HepG2 (cell line): ENCODE results near the gene LOXL4. TPM values are rescaled to one million over a fixed set of nuclear protein-coding genes. Genes with fewer than 3 reads are reported as not detected.

Source experiments
- ATAC-seq: fragments of 200-7000 bp; cut with Tn5 transposase; 3 replicates; pipeline ENCODE4 v1.9.1; 2020; ENCODE audit warnings: mild to moderate bottlenecking, moderate library complexity
- BruUV-seq: library from RNA; stranded (reverse); fragments of 400-500 nt; replicated peaks from 2 replicates; lab custom pipeline; 2021; lab: Mats Ljungman, UMichigan
- CTCF ChIA-PET: fragments of 300-600 bp; formaldehyde crosslinking; extraction: SDS; loops from one replicate; lab custom pipeline; 2021; ENCODE audit warnings: low total read pairs, inconsistent platforms, low intra/inter-chr PET ratio; lab: Yijun Ruan, JAX
- POLR2A ChIA-PET: fragments of 350-600 bp; sonication (Branson Sonifier 250); formaldehyde crosslinking; loops from one replicate; lab custom pipeline; 2020; ENCODE audit warnings: antibody characterized with exemption, inconsistent platforms; lab: Yijun Ruan, JAX
- DNase-seq: peaks from one replicate; pipeline ENCODE4 v3.0.0-alpha.2; 2015; ENCODE audit warnings: low spot score
- FAIRE-seq: peaks from 3 replicates; lab custom pipeline; 2011; peaks lifted over from hg19 to GRCh38; lab: Jason Lieb, UNC
- H2AFZ ChIP-seq: one replicate; pipeline ENCODE4 v1.6.1; 2011; ENCODE audit warnings: low read length, inconsistent platforms
- H3K27ac ChIP-seq: fragments of 300-600 bp; 3 replicates; pipeline ENCODE4 v1.8.0; 2011; ENCODE audit warnings: mixed run types, mild to moderate bottlenecking, mixed read lengths, low read length, inconsistent platforms; ENCODE audit not compliant: insufficient read depth; ENCODE audit errors: extremely low read length
- H3K27me3 ChIP-seq, 2 experiments: fragments of 200-600 bp in 1 of 2; 2 replicates in 1 of 2; 3 replicates in 1 of 2; pipeline versions ENCODE4 v1.6.0 to v1.8.0; 2011; ENCODE audit warnings: low read length in 2 of 2, mild to moderate bottlenecking in 2 of 2, moderate library complexity in 2 of 2, inconsistent platforms in 1 of 2; ENCODE audit not compliant: insufficient read depth in 2 of 2, control insufficient read depth in 1 of 2
- H3K36me3 ChIP-seq, 2 experiments: fragments of 200-600 bp in 1 of 2; replicated peaks in 1 of 2; 2 replicates in 1 of 2; 3 replicates in 1 of 2; pipeline versions ENCODE4 v1.5.1 to v1.8.0; 2011; ENCODE audit warnings: low read length in 2 of 2, inconsistent platforms in 1 of 2; ENCODE audit not compliant: insufficient read depth in 2 of 2, control insufficient read depth in 1 of 2
- H3K4me1 ChIP-seq: 2 replicates; pipeline ENCODE4 v1.5.1; 2012; ENCODE audit warnings: low read length, inconsistent platforms; ENCODE audit not compliant: insufficient read depth
- H3K4me2 ChIP-seq: 2 replicates; pipeline ENCODE4 v1.6.0; 2011; ENCODE audit warnings: low read depth, low read length, inconsistent platforms
- H3K4me3 ChIP-seq, 3 experiments: fragments of 200-600 bp in 1 of 3; sonication (generic), shearing (Covaris generic) in 1 of 3; replicated peaks in 1 of 3; 2 replicates each; pipeline ENCODE4 v1.5.1; 2011 to 2016; ENCODE audit warnings: low read length in 3 of 3, inconsistent platforms in 2 of 3, low read depth in 2 of 3, mild to moderate bottlenecking in 2 of 3, control low read depth in 1 of 3, mixed read lengths in 1 of 3; ENCODE audit not compliant: insufficient read depth in 1 of 3
- H3K79me2 ChIP-seq: one replicate; pipeline ENCODE4 v1.6.1; 2011; ENCODE audit warnings: low read length, inconsistent platforms; ENCODE audit not compliant: insufficient read depth
- H3K9ac ChIP-seq: 2 replicates; pipeline ENCODE4 v1.6.0; 2011; ENCODE audit warnings: mild to moderate bottlenecking, low read depth, low read length, inconsistent platforms; ENCODE audit not compliant: insufficient read depth
- H3K9me3 ChIP-seq: 2 replicates; pipeline ENCODE4 v1.5.1; 2012; ENCODE audit warnings: mild to moderate bottlenecking, low read length
- H4K20me1 ChIP-seq: 2 replicates; pipeline ENCODE4 v1.6.0; 2011; ENCODE audit warnings: inconsistent platforms, mild to moderate bottlenecking, low read length, moderate library complexity; ENCODE audit not compliant: insufficient read depth
- ATF7-NPFF ChIP-seq: sonication (generic); formaldehyde crosslinking; IDR thresholded peaks from 2 replicates; pipeline ENCODE4 v1.8.1; 2023; ENCODE audit warnings: mild to moderate bottlenecking, low read depth, missing genetic modification reagents, moderate library complexity
- BHLHE40 ChIP-seq: IDR thresholded peaks from 2 replicates; pipeline ENCODE4 v1.6.1; 2011; ENCODE audit warnings: low read length, improper control_type of control experiment
- CBX1 ChIP-seq: IDR thresholded peaks from one replicate; pipeline ENCODE4 v1.6.1; 2016; ENCODE audit warnings: antibody characterized with exemption, low read depth
- CCDC6 ChIP-seq: sonication (generic); formaldehyde crosslinking; IDR thresholded peaks from 2 replicates; pipeline ENCODE4 v1.8.1; 2022; ENCODE audit warnings: mild to moderate bottlenecking, missing genetic modification reagents, moderate library complexity
- ESRRA ChIP-seq: sonication (generic); formaldehyde crosslinking; IDR thresholded peaks from 2 replicates; pipeline ENCODE4 v1.5.1; 2020; ENCODE audit warnings: mild to moderate bottlenecking, low read depth, missing genetic modification reagents
- RAD21 ChIP-seq: fragments of 450-650 bp; formaldehyde crosslinking; IDR thresholded peaks from 2 replicates; pipeline ENCODE4 v1.5.0; 2020; ENCODE audit warnings: mild to moderate bottlenecking
- REXO4 ChIP-seq: sonication (generic); formaldehyde crosslinking; IDR thresholded peaks from 2 replicates; pipeline ENCODE4 v1.8.0; 2022; ENCODE audit warnings: missing genetic modification reagents, mild to moderate bottlenecking, borderline replicate concordance
- SALL2 ChIP-seq: sonication (generic); formaldehyde crosslinking; IDR thresholded peaks from 2 replicates; pipeline ENCODE4 v1.8.1; 2023; ENCODE audit warnings: mild to moderate bottlenecking, missing genetic modification reagents, inconsistent platforms
- ZFP90 ChIP-seq: sonication (generic); formaldehyde crosslinking; IDR thresholded peaks from 2 replicates; pipeline ENCODE4 v1.8.0; 2022; ENCODE audit warnings: missing genetic modification reagents, mild to moderate bottlenecking, inconsistent platforms, borderline replicate concordance
- ZKSCAN5 ChIP-seq: sonication (generic); formaldehyde crosslinking; IDR thresholded peaks from 2 replicates; pipeline ENCODE4 v1.5.1; 2020; ENCODE audit warnings: mild to moderate bottlenecking, missing genetic modification reagents
- ZMYM2 ChIP-seq: sonication (generic); formaldehyde crosslinking; IDR thresholded peaks from 2 replicates; pipeline ENCODE4 v1.8.0; 2022; ENCODE audit warnings: mild to moderate bottlenecking, missing genetic modification reagents
- ZNF10 ChIP-seq: sonication (generic); formaldehyde crosslinking; IDR thresholded peaks from 2 replicates; pipeline ENCODE4 v1.4.0; 2020; ENCODE audit warnings: mild to moderate bottlenecking, low read depth, missing genetic modification reagents, borderline replicate concordance
- ZNF431 ChIP-seq: sonication (generic); formaldehyde crosslinking; IDR thresholded peaks from 2 replicates; pipeline ENCODE4 v1.9.0; 2022; ENCODE audit warnings: missing genetic modification reagents, low read depth, mild to moderate bottlenecking, borderline replicate concordance
- ZNF496 ChIP-seq: sonication (generic); formaldehyde crosslinking; IDR thresholded peaks from 2 replicates; pipeline ENCODE4 v1.8.1; 2023; ENCODE audit warnings: mild to moderate bottlenecking, moderate library complexity, missing genetic modification reagents; ENCODE audit not compliant: insufficient replicate concordance
- ZNF777 ChIP-seq: sonication (generic); formaldehyde crosslinking; IDR thresholded peaks from 2 replicates; pipeline ENCODE4 v1.4.0; 2020; ENCODE audit warnings: missing genetic modification reagents
- WGBS: methylation state at CpG from one replicate; pipeline ENCODE4 v1.1.6; 2017; ENCODE audit warnings: low lambda C conversion rate; 5-methylcytosine and 5-hydroxymethylcytosine counted together
- in situ Hi-C: cut with HindIII; loops from 2 replicates; pipeline ENCODE4 v1.10.0; 2017; ENCODE audit warnings: low pct_unique_long_range_greater_than_20kb; ENCODE audit not compliant: extremely low pct_ligation_motif_present
- intact Hi-C: fragments of 100-400 bp; cut with micrococcal nuclease; formaldehyde crosslinking; loops from one replicate; pipeline ENCODE4 v1.10.0; 2022; ENCODE audit not compliant: unreplicated experiment
- polyA plus RNA-seq, 8 experiments: library from polyadenylated mRNA; depleted of rRNA in 3 of 8; stranded (reverse) in 7 of 8; unstranded in 1 of 8; fragments of >200 nt; fragmentation: Illumina TruSeq in 4 of 8; extraction: Trizol in 4 of 8; gene quantifications; 2 replicates each; pipeline versions ENCODE4 v1.2.1 to v1.2.3, GENCODE V29; 2011 to 2016; ENCODE audit warnings: low read depth in 4 of 8, missing spikeins in 1 of 8, mixed read lengths in 1 of 8; ENCODE audit not compliant: insufficient read depth in 1 of 8
- total RNA-seq, 5 experiments: library from RNA; depleted of rRNA; stranded (reverse); fragments of >200 nt; fragmentation: Illumina TruSeq; extraction: Trizol; gene quantifications; 2 replicates each; pipeline ENCODE4 v1.2.3, GENCODE V29; 2016; ENCODE audit warnings: low read depth in 1 of 5
- TF ChIP-seq, protein P1 (sequence below): sonication (generic); formaldehyde crosslinking; IDR thresholded peaks from 2 replicates; pipeline ENCODE4 v1.5.0; 2020; ENCODE audit warnings: mild to moderate bottlenecking, missing genetic modification reagents, borderline replicate concordance
- TF ChIP-seq, protein P2 (sequence below): sonication (generic); formaldehyde crosslinking; IDR thresholded peaks from 2 replicates; pipeline ENCODE4 v1.4.0; 2020; ENCODE audit warnings: mild to moderate bottlenecking, missing genetic modification reagents

Gene LOXL4
- total and polyA plus RNA-seq, 2 of the 13 experiments (the other 11 are each of a cell fraction or from before 2014, with no cell fraction given) = 8.8 to 21.1 TPM

DNA sequence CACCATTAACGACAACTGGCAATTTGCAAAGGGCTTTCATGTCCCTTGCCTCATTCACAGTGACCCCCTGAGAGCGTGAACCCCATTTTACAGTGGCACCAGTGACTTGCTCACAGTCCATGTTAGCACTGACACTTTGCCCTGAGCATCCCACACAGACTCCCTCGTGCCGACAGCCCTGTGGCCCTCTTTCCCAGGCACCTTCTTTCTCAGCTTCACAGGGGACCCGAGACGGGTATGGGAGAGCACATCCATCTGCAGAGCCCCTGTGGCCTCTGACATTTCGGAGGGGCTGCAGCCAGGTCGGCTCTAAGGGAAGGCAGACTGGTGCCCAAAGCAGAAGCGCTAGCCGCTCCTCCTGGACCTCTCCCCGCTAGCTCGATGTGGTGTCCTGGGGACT is 10.8 kb downstream of the LOXL4 start (continued):
- TF ChIP-seq, protein P1, sequence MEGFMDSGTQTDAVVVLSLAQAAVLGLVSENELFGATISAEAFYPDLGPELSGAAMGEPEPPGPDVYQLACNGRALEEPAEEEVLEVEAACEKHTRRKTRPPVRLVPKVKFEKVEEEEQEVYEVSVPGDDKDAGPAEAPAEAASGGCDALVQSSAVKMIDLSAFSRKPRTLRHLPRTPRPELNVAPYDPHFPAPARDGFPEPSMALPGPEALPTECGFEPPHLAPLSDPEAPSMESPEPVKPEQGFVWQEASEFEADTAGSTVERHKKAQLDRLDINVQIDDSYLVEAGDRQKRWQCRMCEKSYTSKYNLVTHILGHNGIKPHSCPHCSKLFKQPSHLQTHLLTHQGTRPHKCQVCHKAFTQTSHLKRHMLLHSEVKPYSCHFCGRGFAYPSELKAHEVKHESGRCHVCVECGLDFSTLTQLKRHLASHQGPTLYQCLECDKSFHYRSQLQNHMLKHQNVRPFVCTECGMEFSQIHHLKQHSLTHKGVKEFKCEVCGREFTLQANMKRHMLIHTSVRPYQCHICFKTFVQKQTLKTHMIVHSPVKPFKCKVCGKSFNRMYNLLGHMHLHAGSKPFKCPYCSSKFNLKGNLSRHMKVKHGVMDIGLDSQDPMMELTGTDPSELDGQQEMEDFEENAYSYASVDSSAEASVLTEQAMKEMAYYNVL (CRISPR knock-in tag) = no peak

DNA sequence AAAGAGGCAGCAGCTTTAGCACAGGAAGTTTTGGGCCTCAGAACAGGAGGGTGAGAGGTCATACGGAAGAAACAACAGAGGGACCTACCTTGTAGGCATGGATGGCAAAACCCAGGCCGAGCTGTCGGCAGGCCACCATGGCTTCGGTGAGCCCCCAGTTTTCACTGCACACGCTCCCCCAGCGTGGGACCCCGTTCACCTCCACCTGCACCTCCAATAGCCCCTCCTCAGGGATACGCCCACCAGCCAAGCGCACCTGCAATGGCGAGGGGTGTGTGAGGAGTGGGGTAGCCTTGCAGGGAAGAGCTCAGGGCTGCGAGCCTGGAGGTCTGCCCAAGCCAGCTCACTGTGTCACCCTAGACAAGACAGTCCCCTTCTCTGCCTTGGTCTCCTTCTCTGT is 11.3 kb downstream of the LOXL4 start:
- no peak overlapping the region for H3K9ac ChIP-seq
- no peak overlapping the region for H2AFZ ChIP-seq
- H3K9me3 ChIP-seq = no peaks in the 10 kb centered on the region
- no peak overlapping the region for H3K4me3 ChIP-seq
- CTCF ChIA-PET = no interaction called here
- TF ChIP-seq ZNF10 (CRISPR knock-in tag) (no peak), ZNF496 (no peak), ZFP90 (CRISPR knock-in tag) (no peak), RAD21 (CRISPR knock-in tag) (no peak), ATF7-NPFF (CRISPR knock-in tag) (no peak), CCDC6 (no peak), BHLHE40 (no peak), ESRRA (CRISPR knock-in tag) (no peak), CBX1 (no peak), REXO4 (CRISPR knock-in tag) (no peak), ZNF431 (CRISPR knock-in tag) (no peak), ZMYM2 (CRISPR knock-in tag) (no peak), ZNF777 (CRISPR knock-in tag) (no peak), SALL2 (no peak), ZKSCAN5 (CRISPR knock-in tag) (no peak)
- TF ChIP-seq, protein P2, sequence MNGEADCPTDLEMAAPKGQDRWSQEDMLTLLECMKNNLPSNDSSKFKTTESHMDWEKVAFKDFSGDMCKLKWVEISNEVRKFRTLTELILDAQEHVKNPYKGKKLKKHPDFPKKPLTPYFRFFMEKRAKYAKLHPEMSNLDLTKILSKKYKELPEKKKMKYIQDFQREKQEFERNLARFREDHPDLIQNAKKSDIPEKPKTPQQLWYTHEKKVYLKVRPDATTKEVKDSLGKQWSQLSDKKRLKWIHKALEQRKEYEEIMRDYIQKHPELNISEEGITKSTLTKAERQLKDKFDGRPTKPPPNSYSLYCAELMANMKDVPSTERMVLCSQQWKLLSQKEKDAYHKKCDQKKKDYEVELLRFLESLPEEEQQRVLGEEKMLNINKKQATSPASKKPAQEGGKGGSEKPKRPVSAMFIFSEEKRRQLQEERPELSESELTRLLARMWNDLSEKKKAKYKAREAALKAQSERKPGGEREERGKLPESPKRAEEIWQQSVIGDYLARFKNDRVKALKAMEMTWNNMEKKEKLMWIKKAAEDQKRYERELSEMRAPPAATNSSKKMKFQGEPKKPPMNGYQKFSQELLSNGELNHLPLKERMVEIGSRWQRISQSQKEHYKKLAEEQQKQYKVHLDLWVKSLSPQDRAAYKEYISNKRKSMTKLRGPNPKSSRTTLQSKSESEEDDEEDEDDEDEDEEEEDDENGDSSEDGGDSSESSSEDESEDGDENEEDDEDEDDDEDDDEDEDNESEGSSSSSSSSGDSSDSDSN (CRISPR knock-in tag) = no peak
- FAIRE-seq (no peak), DNase-seq (no peak), ATAC-seq (no peak)
- in situ Hi-C loops (no loop called here), intact Hi-C loops (no loop called here)
- BruUV-seq = no TSS peak
- WGBS = 97% methylated on average over 11 of the region's 11 CpGs
- no peaks in the 10 kb centered on the region for H4K20me1 ChIP-seq
- peaks cover 14% of the 10 kb centered on the region for H3K4me1 ChIP-seq
- H3K27me3 ChIP-seq = no peaks in the 10 kb centered on the region
- no peak overlapping the region for H3K27ac ChIP-seq
- POLR2A ChIA-PET = no interaction called here
- H3K36me3 ChIP-seq = no peaks in the 10 kb centered on the region; a peak in 2 of 5 replicates
- no peaks in the 10 kb centered on the region for H3K79me2 ChIP-seq
- H3K4me2 ChIP-seq = no peak overlapping the region
